ENCODE data around the gene VKORC1.
"Not testable (repeated sequence)": the region's sequence is repeated elsewhere in the genome, so short reads cannot be mapped to it uniquely, and the experiment has no call there.

Gene VKORC1

GRCh38 chr16:31106509-31107464 is 12.2 kb upstream of the VKORC1 start:
- no peak for DNase-seq

DNA sequence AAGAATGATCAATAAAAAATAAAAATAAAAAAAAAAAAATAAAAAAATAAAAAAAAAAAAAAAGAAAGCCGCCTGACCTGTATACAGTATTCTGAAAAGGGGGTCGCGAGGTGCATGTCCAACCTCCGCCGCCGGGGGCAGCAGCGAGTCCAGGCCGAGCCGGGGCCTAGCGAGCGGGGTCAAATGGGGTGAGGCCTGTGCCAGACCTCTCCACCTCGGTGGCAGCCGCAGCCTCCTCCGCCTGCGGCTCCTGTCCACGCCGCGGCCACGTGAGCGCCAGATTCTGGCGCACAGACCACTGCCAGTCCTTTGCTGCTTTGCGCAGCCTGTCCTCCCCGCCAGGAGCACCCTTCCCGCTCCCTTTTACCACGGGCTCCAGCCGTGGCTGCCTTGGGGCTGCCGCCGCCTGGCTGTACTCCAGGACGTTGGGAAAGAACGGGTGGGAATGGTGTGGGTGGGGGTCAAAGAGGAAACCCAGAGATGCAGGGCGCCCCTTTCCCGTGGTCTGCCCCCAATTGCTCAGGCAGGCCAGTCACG is 11.1 kb upstream of the VKORC1 start:
- peak; percentile 68 for DNase-seq

DNA sequence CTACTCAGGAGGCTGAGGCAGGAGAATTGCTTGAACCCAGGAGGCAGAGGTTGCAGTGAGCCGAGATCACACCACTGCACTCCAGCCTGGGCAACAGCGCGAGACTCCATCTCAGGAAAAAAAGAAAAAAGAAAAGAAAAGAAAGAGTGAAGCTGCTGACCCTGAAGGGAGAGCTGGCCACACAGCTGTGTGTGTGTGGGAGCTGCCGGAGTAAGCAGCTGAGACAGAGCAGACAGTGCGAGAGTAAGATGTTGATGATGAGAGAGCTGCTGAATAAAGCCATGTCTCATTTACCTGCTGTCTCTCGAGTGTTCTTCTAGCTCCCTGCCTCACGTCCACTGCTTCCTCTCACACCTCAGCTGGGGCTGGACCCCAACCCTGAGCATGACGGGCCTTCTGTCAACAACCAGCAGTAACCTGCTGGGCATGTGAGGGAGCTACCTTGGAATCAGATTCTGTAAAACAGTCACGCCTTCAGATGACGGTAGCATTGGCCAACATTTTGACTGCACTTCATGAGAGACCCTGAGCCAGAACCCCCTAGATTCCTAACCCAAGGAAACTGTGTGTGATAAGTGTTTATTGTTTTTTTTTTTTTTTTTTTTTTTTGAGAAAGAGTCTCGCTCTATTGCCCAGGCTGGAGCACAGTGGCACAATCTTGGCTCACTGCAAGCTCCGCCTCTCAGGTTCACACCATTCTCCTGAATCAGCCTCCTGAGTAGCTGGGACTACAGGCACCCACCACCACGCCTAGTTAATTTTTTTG is 6.5 kb upstream of the VKORC1 start:
- not testable (repeated sequence) for DNase-seq

GRCh38 chr16:31099860-31100638 is 5.5 kb upstream of the VKORC1 start:
- DNase-seq, result peak; percentile 53

- no peak for DNase-seq
Observed at GRCh38 chr16:31094088-31094423, 541 bp downstream of the VKORC1 start.

DNA sequence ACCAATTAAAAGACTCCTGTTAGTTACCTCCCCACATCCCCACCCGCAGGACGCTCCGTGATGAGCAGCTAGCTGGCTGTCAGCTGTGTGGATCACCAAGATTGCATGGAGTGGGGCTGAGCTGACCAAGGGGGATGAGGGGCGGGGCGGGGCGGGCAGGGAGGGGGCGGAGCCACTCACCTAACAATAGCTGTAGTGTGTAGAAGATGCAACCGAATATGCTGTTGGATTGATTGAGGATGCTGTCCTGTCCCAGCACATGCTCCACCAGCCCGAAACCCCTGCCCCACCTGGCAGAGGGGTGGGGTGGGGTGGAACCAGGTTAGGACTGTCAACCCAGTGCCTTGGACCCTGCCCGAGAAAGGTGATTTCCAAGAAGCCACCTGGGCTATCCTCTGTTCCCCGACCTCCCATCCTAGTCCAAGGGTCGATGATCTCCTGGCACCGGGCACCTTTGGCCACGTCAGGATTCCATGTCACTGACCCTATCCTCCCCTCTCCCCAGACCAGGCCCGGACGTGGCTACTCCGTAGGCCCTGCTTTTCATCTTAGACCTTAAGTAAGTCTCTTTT is 1.4 kb downstream of the VKORC1 start:
- peak; percentile 51 for DNase-seq

DNA sequence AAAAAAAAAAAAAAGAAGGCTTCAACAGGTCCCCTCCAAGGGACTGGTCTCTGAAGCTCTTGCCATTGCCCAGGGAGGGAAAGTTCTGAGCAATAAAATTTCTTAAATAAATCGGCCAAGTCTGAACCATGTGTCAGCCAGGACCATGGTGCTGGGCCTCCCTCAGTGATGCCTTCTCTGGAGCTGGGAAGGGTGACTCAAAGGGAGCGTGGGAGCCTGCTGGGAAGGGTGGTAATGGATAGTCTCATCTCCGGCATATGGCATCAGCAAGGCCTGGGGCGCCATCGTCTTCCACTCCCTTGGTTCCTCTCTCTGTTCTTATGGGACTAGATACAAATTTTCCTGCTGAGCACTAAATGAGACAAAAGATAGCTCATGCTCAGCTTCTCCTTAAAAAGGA is 2.3 kb downstream of the VKORC1 start:
- no peak for DNase-seq

DNA sequence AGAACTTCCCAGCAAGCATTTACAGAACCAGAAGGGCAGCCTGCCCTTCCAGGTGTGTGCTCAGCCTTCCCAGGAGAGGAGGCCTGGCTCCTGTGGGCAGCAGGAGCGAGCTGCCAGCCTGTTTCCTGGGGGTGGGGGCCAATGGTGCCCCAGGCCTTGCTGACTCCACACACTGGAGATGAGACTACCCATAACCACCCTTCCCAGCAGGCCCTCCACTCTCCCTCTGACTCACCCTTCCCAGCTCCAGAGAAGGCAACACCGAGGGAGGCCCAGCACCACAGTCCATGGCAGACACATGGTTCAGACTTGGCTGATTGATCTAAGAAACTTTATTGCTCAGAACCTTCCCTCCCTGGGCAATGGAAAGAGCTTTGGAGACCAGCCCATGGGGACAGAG is 4.1 kb downstream of the VKORC1 start:
- DNase-seq, result peak; percentile 58

- DNase-seq, result no peak
Observed at GRCh38 chr16:31089199-31089598, 5.4 kb downstream of the VKORC1 start.

- DNase-seq, result no peak
Observed at GRCh38 chr16:31088459-31089183, 6.0 kb downstream of the VKORC1 start, which contains the start of gene PRSS53. TSS of gene PRSS53 (minus strand) at chr16:31088943. CDS start at chr16:31088809, 134 bp downstream.

DNA sequence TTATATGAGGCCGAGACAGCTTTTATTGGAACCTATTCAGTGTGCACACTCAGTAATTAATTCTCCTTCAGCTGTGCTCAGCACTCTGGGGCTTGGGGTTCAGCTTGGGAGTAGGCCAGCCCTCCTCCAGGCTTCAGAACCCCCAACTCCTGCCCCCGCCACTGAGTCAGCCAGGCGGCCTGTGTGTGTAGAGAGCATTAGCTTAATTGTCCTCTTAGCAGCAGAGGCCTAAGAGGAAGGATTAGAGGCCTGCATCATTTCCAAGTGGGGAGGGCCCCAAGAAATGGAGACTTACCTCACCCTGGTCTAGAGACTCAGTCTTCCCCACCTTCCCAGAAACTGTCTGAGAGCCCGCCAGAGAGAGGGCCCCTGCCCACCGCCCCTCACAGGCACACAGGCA is 6.6 kb downstream of the VKORC1 start:
- DNase-seq, result no peak

DNA sequence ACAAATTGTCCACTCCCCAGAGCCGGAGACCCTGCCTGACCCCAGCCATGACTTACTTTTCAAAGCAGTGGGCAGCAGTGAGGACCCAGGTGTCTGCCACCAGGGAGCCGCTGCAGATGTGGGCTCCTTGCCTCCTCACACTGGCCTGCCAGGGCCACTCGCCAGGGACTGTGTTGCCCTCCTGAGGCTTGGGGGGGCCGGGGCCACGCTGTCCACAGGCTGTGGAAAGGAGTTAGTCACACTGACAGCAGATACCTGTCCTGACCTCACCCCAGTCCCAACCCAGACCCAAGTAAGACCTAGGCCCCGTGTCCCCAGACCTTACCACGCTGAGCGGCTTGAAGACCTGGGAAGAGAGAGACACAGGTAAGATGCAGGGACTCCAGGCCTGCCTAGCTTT is 7.1 kb downstream of the VKORC1 start:
- DNase-seq, result no peak

DNA sequence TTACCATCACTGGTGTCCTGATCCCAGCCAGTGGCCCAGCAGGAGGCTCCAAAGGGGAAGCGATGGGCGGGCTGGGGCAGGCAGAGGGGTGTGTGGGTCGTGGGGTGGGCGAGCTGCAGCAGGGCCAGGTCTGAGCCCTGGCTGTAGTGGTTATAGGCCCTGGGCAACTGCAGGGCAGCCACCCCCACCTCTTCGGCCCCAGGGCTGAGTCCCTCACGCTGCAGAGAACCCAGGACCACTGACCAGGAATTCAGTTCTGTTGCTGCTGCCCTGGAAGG is 8.0 kb downstream of the VKORC1 start:
- DNase-seq, result no peak

DNA sequence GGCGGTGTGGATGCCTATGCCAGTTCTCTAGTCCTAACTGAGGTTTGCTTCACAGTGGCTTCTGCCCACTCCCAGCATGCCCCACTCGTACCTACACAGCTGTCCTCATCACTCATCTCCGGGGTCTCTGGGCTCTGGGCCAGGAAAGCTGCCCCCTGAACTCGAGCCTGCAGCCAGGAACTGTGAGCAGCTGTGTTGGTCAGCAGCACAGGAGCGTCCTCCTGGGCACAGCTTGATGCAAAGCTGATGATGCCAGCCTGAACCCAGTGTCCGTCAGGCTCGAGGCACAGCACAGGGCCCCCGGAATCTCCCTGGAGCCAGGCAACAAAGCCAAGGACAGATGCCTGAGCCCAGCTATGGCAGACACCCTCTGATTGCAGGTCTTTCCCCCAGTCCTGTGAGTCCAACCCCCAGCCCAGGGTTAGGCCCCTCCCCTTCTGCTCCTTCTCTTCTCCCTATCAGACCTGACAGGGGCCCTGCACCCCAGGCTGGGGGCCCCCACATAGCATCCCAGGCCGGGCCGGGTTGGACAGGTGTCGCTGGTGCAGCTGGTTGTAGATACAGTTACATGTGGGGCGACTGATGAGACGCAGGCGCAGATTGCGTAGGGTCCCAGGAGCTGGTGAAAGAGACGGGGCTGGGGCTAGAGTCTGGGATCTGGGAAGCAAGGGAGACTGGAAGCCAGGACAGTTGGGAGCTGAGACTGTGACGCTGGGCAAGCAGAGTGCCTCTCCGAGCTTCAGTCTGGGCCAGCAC is 8.5 kb downstream of the VKORC1 start:
- DNase-seq, result no peak

DNA sequence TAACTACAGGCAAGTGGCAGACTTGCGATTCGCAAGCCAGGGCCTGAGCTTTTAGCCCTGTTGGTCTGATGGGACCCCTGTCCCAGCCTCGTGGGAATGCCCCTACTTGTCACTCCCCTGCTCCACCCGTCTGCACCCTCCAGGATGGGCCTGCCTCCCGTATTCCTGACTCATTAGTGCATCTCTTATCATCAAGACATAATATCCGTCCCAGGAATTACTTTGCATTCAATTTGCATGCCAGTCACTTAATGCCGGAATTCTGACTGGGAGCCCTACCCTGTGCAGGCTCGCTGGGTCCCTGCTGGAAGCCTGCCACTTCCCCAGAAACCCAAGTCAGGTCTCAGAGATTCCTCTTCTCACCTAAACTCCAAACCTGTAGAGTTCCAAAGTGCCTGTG is 9.2 kb downstream of the VKORC1 start:
- no peak for DNase-seq

- no peak for DNase-seq
Observed at GRCh38 chr16:31084584-31085302, 9.9 kb downstream of the VKORC1 start.

GRCh38 chr16:31083981-31084380 is 10.6 kb downstream of the VKORC1 start:
- no peak for DNase-seq

DNA sequence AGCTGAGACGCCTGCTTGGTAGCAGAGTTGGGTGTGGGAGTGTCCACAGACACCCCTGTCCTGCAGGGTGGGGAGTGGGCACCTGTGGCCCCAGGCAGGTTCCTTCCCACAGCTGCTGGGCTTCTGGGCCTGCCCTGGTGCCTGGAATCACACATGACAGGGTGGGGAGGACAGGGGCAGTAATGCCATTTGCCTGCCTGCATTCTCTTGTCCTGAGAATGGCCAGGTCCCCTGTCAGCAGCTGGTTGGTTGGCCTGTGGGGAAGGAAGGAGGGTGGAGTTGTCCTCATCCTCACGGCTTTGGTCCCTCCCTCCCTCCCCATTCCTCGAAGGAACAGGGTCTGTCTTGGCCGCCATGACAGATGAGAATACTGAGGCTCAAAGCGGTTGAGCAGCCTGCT is 11.0 kb downstream of the VKORC1 start:
- no peak for DNase-seq

DNA sequence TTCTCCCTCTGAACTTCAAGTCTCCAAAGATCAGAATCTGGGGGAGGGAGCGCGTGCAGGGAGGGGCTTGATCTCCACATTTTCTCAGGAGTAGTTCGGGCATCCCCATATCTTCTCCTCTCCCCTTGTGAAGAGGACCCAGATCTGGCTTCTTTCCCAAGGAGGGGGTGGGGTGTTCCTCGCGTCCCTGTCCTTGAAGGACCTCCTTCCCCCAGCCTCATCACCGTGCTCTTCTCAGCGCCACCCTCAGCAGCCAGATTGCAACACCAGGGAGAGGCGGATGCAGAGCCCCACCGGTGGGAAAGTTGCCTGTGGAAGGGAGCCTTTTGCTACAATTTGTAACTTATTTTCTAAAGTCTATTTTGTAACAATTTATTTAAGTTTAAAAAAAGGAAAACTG is 11.5 kb downstream of the VKORC1 start:
- DNase-seq, result no peak

DNA sequence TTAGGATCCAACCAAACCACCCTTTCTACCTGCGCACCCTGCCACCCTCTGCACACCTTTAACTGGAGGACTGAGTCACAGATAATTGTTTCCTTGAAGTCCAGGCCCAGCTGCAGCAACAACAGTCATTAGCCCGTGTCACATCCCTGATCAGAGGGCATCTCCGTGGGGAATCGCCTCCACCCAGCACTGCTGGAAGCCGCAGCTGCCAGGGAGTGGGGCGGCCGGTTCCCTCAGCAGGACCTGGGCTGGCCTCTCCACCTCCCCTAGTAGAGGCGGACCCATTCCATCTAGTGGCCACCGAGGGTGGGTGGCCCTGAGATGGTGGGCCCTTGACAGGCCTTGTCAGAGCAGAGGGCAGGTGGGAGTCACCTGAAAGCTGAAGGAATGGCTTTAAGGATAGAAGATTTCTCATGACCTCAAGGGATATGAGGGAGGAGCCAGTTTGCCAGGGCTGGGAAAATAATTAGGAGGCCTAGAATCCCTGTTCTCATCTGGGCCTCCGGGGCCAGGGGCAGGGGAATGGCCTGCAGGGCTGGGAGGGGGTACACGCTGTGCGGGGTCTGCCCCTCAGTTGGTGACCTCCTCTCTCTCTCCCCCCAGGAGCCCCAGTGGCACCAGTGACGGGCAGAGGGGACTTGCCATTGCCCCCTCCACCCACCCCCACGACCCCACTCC is 12.1 kb downstream of the VKORC1 start:
- no peak for DNase-seq

Measured in fibroblast of skin of scalp (primary cell).